Loucy (cell line): ENCODE measurements around the gene ATG13.
A peak's percentile ranks its signal among the peaks of the same experiment; 100 is the strongest.

Experiments
- H2AFZ ChIP-seq: fragments of 200-600 bp; sonication (generic); 2 replicates; pipeline ENCODE4 v1.6.0; 2016; ENCODE audit warnings: antibody characterized with exemption, mild to moderate bottlenecking, low read length, moderate library complexity
- H3F3A ChIP-seq: fragments of 200-600 bp; 2 replicates; pipeline ENCODE4 v1.6.0; 2016; ENCODE audit warnings: antibody characterized with exemption, low read depth, mild to moderate bottlenecking
- H3K27me3 ChIP-seq: fragments of 200-600 bp; sonication (generic); 2 replicates; pipeline ENCODE4 v1.6.1; 2014; ENCODE audit warnings: low read length, mild to moderate bottlenecking; ENCODE audit not compliant: insufficient read depth, poor library complexity, severe bottlenecking
- H3K36me3 ChIP-seq: fragments of 200-600 bp; sonication (generic); 2 replicates; pipeline ENCODE4 v1.6.1; 2016; ENCODE audit warnings: low read length; ENCODE audit not compliant: insufficient read depth
- H3K4me1 ChIP-seq: fragments of 200-600 bp; sonication (generic); 2 replicates; pipeline ENCODE4 v1.5.1; 2014; ENCODE audit warnings: low read length, mild to moderate bottlenecking; ENCODE audit not compliant: insufficient read depth, poor library complexity, severe bottlenecking
- H3K4me2 ChIP-seq: fragments of 200-600 bp; sonication (generic); 2 replicates; pipeline ENCODE4 v1.6.0; 2014; ENCODE audit warnings: antibody characterized with exemption, low read length, low read depth, mild to moderate bottlenecking; ENCODE audit not compliant: poor library complexity, severe bottlenecking
- H3K4me3 ChIP-seq: fragments of 200-600 bp; sonication (generic); 2 replicates; pipeline ENCODE4 v1.5.1; 2014; ENCODE audit warnings: low read length, mild to moderate bottlenecking, mixed read lengths; ENCODE audit not compliant: poor library complexity, severe bottlenecking
- H3K79me2 ChIP-seq: fragments of 200-600 bp; sonication (generic); 2 replicates; pipeline ENCODE4 v1.6.1; 2014; ENCODE audit warnings: low read length; ENCODE audit not compliant: insufficient read depth
- H3K9ac ChIP-seq: fragments of 200-600 bp; sonication (generic); 2 replicates; pipeline ENCODE4 v1.6.0; 2014; ENCODE audit warnings: mild to moderate bottlenecking, low read depth, low read length, moderate library complexity; ENCODE audit not compliant: poor library complexity, severe bottlenecking
- H3K9me2 ChIP-seq: fragments of 200-600 bp; sonication (generic); replicated peaks from 2 replicates; pipeline ENCODE4 v1.6.1; 2016; ENCODE audit warnings: low read depth, low read length, mixed read lengths
- H3K9me3 ChIP-seq: fragments of 200-600 bp; sonication (generic); 2 replicates; pipeline ENCODE4 v1.6.1; 2014; ENCODE audit warnings: mild to moderate bottlenecking, antibody characterized with exemption, low read length, low read depth; ENCODE audit not compliant: insufficient read depth
- H4K20me1 ChIP-seq: fragments of 200-600 bp; sonication (generic); 2 replicates; pipeline ENCODE4 v1.6.0; 2014; ENCODE audit warnings: antibody characterized with exemption, low read length, mild to moderate bottlenecking; ENCODE audit not compliant: insufficient read depth, poor library complexity, severe bottlenecking
- EZH2phosphoT487 ChIP-seq: fragments of 200-600 bp; IDR thresholded peaks from 2 replicates; pipeline ENCODE4 v1.6.1; 2018; ENCODE audit warnings: antibody characterized with exemption, mild to moderate bottlenecking, moderate library complexity, borderline replicate concordance
- TF ChIP-seq, protein P1 (sequence below): fragments of 200-600 bp; sonication (generic); conservative IDR thresholded peaks from 2 replicates; pipeline ENCODE4 v1.5.1; 2014; ENCODE audit warnings: mild to moderate bottlenecking, antibody characterized with exemption, low read length

ATG13 gene

DNA sequence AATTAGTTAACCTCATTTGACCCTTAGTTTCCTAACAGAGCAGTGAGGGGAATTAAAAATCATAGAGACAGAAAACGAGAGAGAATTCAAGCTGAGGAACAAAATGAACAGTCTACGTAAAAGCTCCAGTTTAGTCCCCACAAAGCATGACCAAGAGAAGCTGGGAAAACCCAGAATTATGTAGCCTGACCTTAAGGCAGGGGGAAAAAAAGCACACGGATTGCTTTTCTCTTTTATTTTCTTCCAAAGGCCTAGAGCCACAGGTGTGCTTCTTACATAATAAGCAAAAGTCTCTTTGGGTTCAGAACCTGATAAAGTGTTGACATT lies 23.0 kb upstream of the ATG13 start:
- H4K20me1 ChIP-seq, result peaks cover 35% of the 10 kb centered on the region
- H3K4me1 ChIP-seq, result peaks cover 35% of the 10 kb centered on the region
- TF ChIP-seq, protein P1, sequence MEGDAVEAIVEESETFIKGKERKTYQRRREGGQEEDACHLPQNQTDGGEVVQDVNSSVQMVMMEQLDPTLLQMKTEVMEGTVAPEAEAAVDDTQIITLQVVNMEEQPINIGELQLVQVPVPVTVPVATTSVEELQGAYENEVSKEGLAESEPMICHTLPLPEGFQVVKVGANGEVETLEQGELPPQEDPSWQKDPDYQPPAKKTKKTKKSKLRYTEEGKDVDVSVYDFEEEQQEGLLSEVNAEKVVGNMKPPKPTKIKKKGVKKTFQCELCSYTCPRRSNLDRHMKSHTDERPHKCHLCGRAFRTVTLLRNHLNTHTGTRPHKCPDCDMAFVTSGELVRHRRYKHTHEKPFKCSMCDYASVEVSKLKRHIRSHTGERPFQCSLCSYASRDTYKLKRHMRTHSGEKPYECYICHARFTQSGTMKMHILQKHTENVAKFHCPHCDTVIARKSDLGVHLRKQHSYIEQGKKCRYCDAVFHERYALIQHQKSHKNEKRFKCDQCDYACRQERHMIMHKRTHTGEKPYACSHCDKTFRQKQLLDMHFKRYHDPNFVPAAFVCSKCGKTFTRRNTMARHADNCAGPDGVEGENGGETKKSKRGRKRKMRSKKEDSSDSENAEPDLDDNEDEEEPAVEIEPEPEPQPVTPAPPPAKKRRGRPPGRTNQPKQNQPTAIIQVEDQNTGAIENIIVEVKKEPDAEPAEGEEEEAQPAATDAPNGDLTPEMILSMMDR, result no peak
- no peak for TF ChIP-seq EZH2phosphoT487
- H3F3A ChIP-seq, result no peaks in the 10 kb centered on the region
- peak overlapping the region; percentile 91 for H3K4me3 ChIP-seq
- no peaks in the 10 kb centered on the region for H3K9me3 ChIP-seq
- peak overlapping the region; percentile 98 for H3K4me2 ChIP-seq
- peak overlapping the region; percentile 96 for H2AFZ ChIP-seq
- H3K9me2 ChIP-seq, result no peaks in the 10 kb centered on the region
- H3K9ac ChIP-seq, result peak overlapping the region; percentile 77
- no peaks in the 10 kb centered on the region for H3K36me3 ChIP-seq
- H3K79me2 ChIP-seq, result peaks cover 45% of the 10 kb centered on the region
- H3K27me3 ChIP-seq, result no peaks in the 10 kb centered on the region

GRCh38 chr11:46594785-46595184 lies 22.6 kb upstream of the ATG13 start:
- Histone ChIP-seq H3F3A (no peaks in the 10 kb centered on the region), H3K9me2 (no peaks in the 10 kb centered on the region), H4K20me1 (peaks cover 31% of the 10 kb centered on the region), H3K9me3 (no peaks in the 10 kb centered on the region), H2AFZ (peak overlapping the region; percentile 96), H3K4me2 (peak overlapping the region; percentile 98), H3K79me2 (peaks cover 40% of the 10 kb centered on the region), H3K36me3 (no peaks in the 10 kb centered on the region), H3K9ac (no peak overlapping the region), H3K4me1 (peaks cover 34% of the 10 kb centered on the region), H3K27me3 (no peaks in the 10 kb centered on the region), H3K4me3 (no peak overlapping the region)
- TF ChIP-seq, protein P1, result no peak
- TF ChIP-seq EZH2phosphoT487, result no peak

- Histone ChIP-seq H3K4me3 (no peak overlapping the region), H3K36me3 (no peaks in the 10 kb centered on the region), H3K9ac (no peak overlapping the region), H3K4me2 (no peak overlapping the region), H3K79me2 (peaks cover 17% of the 10 kb centered on the region), H3F3A (no peaks in the 10 kb centered on the region; the same call in 1 of the 2 replicates), H3K4me1 (peaks cover 17% of the 10 kb centered on the region), H2AFZ (no peak overlapping the region), H3K9me3 (no peaks in the 10 kb centered on the region), H3K9me2 (no peaks in the 10 kb centered on the region), H3K27me3 (no peaks in the 10 kb centered on the region), H4K20me1 (peaks cover 15% of the 10 kb centered on the region)
- no peak for TF ChIP-seq EZH2phosphoT487
- TF ChIP-seq, protein P1, result no peak
Observed at GRCh38 chr11:46597155-46597554, 20.2 kb upstream of the ATG13 start.
